A549 (cell line): ENCODE measurements around the gene PSMD1. TPM values are rescaled to one million over a fixed set of nuclear protein-coding genes. Genes with fewer than 3 reads are reported as not detected.

Experiments used
- ATAC-seq, 2 experiments: fragments of 200-7000 bp in 1 of 2; fragments of >200 bp in 1 of 2; cut with Nextera tagmentation in 1 of 2; cut with Tn5 transposase in 1 of 2; 3 replicates each; pipeline versions ENCODE4 v1.8.0 to v1.9.1; 2018 to 2020; ENCODE audit warnings: mild to moderate bottlenecking in 1 of 2, moderate library complexity in 1 of 2
- CTCF ChIA-PET: fragments of 300-600 bp; sonication (Branson Sonifier 250); formaldehyde crosslinking; extraction: SDS; loops from one replicate; lab custom pipeline; 2021; ENCODE audit warnings: antibody characterized with exemption, inconsistent platforms; lab: Yijun Ruan, JAX
- POLR2A ChIA-PET: fragments of 350-600 bp; formaldehyde crosslinking; extraction: SDS; loops from one replicate; lab custom pipeline; 2021; ENCODE audit warnings: antibody characterized with exemption, inconsistent platforms; lab: Yijun Ruan, JAX
- DNase-seq, 2 experiments: peaks; one replicate each; pipeline versions ENCODE4 v3.0.0 to v3.0.0-alpha.2; 2011 to 2016; ENCODE audit warnings: low read depth in 1 of 2, low spot score in 1 of 2
- FAIRE-seq: peaks from 2 replicates; lab custom pipeline; 2011; peaks lifted over from hg19 to GRCh38; lab: Jason Lieb, UNC
- H3K27ac ChIP-seq, 2 experiments: fragments of >200 bp; sonication (Bioruptor Twin); formaldehyde crosslinking; 3 replicates each; pipeline ENCODE4 v1.5.1; 2016 to 2017
- H3K4me1 ChIP-seq: fragments of >200 bp; sonication (Bioruptor Twin); formaldehyde crosslinking; 3 replicates; pipeline ENCODE4 v1.6.1; 2016
- H3K4me2 ChIP-seq: fragments of >200 bp; sonication (Bioruptor Twin); formaldehyde crosslinking; 3 replicates; pipeline ENCODE4 v1.6.1; 2016
- H3K4me3 ChIP-seq: fragments of >200 bp; sonication (Bioruptor Twin); formaldehyde crosslinking; 3 replicates; pipeline ENCODE4 v1.5.1; 2016
- H3K9me3 ChIP-seq: fragments of >200 bp; sonication (Bioruptor Twin); formaldehyde crosslinking; 3 replicates; pipeline ENCODE4 v1.6.1; 2016
- BHLHE40 ChIP-seq: IDR thresholded peaks from 2 replicates; pipeline ENCODE4 v1.6.1; 2012; ENCODE audit warnings: low read depth, low read length, inconsistent platforms
- CBX2 ChIP-seq: fragments of 200-600 bp; sonication (generic); IDR thresholded peaks from 2 replicates; pipeline ENCODE4 v1.6.1; 2016; ENCODE audit warnings: low read depth, mild to moderate bottlenecking, borderline replicate concordance
- CHD4 ChIP-seq: fragments of 200-600 bp; sonication (generic); IDR thresholded peaks from 2 replicates; pipeline ENCODE4 v1.6.1; 2016; ENCODE audit warnings: antibody characterized with exemption, mild to moderate bottlenecking, borderline replicate concordance
- EP300 ChIP-seq, 2 experiments: fragments of >200 bp; sonication (Bioruptor Twin); formaldehyde crosslinking; IDR thresholded peaks; 2 replicates in 1 of 2; 3 replicates in 1 of 2; pipeline ENCODE4 v1.6.1; 2016 to 2017
- ESRRA ChIP-seq: fragments of 150-350 bp; IDR thresholded peaks from 2 replicates; pipeline ENCODE4 v1.6.1; 2014; ENCODE audit warnings: mild to moderate bottlenecking, low read length, borderline replicate concordance
- FOSL2 ChIP-seq, 2 experiments: fragments of 450-650 bp in 1 of 2; fragments of >200 bp in 1 of 2; sonication (Bioruptor Twin) in 1 of 2; formaldehyde crosslinking; IDR thresholded peaks; 2 replicates each; pipeline versions ENCODE4 v1.5.0 to v1.6.1; 2016 to 2020; ENCODE audit warnings: mild to moderate bottlenecking in 1 of 2, moderate library complexity in 1 of 2
- GATA3 ChIP-seq: IDR thresholded peaks from 2 replicates; pipeline ENCODE4 v1.6.1; 2012; ENCODE audit warnings: borderline replicate concordance
- HEYL ChIP-seq: fragments of 250-450 bp; sonication (Bioruptor Pico); IDR thresholded peaks from 2 replicates; pipeline ENCODE4 v1.8.0; 2021; ENCODE audit warnings: mild to moderate bottlenecking, moderate library complexity
- HOXA7 ChIP-seq: fragments of 250-450 bp; sonication (Bioruptor Pico); IDR thresholded peaks from 2 replicates; pipeline ENCODE4 v1.5.0; 2020; ENCODE audit warnings: mild to moderate bottlenecking, moderate library complexity
- JUN ChIP-seq, 2 experiments: fragments of >200 bp; sonication (Bioruptor Twin); formaldehyde crosslinking; IDR thresholded peaks; 2 replicates in 1 of 2; 3 replicates in 1 of 2; pipeline ENCODE4 v1.6.1; 2016 to 2017
- KDM1A ChIP-seq: fragments of 200-600 bp; sonication (generic); IDR thresholded peaks from 2 replicates; pipeline ENCODE4 v1.6.1; 2016; ENCODE audit warnings: low read depth, mild to moderate bottlenecking
- KDM5A ChIP-seq: fragments of 200-600 bp; sonication (generic); IDR thresholded peaks from 2 replicates; pipeline ENCODE4 v1.6.1; 2016; ENCODE audit warnings: antibody characterized with exemption, mild to moderate bottlenecking
- MAZ ChIP-seq: fragments of 150-350 bp; IDR thresholded peaks from 2 replicates; pipeline ENCODE4 v1.6.1; 2014; ENCODE audit warnings: antibody characterized with exemption, low read depth, low read length, borderline replicate concordance
- NPAS2 ChIP-seq: fragments of 250-450 bp; sonication (Bioruptor Pico); IDR thresholded peaks from 2 replicates; pipeline ENCODE4 v1.8.0; 2022; ENCODE audit warnings: mild to moderate bottlenecking, moderate library complexity, borderline replicate concordance
- PBX3 ChIP-seq: IDR thresholded peaks from 2 replicates; pipeline ENCODE4 v1.6.1; 2012
- POLR2A ChIP-seq: IDR thresholded peaks from 2 replicates; pipeline ENCODE4 v1.6.1; 2012; ENCODE audit warnings: mild to moderate bottlenecking, low read length
- POLR2AphosphoS2 ChIP-seq: conservative IDR thresholded peaks from 2 replicates; pipeline ENCODE4 v1.6.1; 2012; ENCODE audit warnings: low read length, improper control_type of control experiment, inconsistent platforms
- RARB ChIP-seq: fragments of 250-450 bp; sonication (Bioruptor Pico); IDR thresholded peaks from 2 replicates; pipeline ENCODE4 v1.8.0; 2021; ENCODE audit warnings: mild to moderate bottlenecking, moderate library complexity
- RNF2 ChIP-seq: fragments of 200-600 bp; sonication (generic); IDR thresholded peaks from 2 replicates; pipeline ENCODE4 v1.6.1; 2016; ENCODE audit warnings: low read depth, mild to moderate bottlenecking, antibody characterized with exemption, moderate library complexity, borderline replicate concordance
- TFCP2L1 ChIP-seq: fragments of 250-450 bp; sonication (Bioruptor Pico); IDR thresholded peaks from 2 replicates; pipeline ENCODE4 v1.5.0; 2021; ENCODE audit warnings: mild to moderate bottlenecking
- TP53 ChIP-seq: fragments of 250-450 bp; sonication (Bioruptor Pico); IDR thresholded peaks from 2 replicates; pipeline ENCODE4 v1.5.0; 2021; ENCODE audit warnings: mild to moderate bottlenecking, moderate library complexity
- USF2 ChIP-seq: fragments of 450-650 bp; IDR thresholded peaks from 2 replicates; pipeline ENCODE4 v1.6.1; 2014; ENCODE audit warnings: antibody characterized with exemption
- ZC3H11A ChIP-seq: fragments of 450-650 bp; IDR thresholded peaks from 2 replicates; pipeline ENCODE4 v1.6.1; 2014; ENCODE audit warnings: antibody characterized with exemption, mild to moderate bottlenecking
- ZFP36 ChIP-seq: fragments of 450-650 bp; IDR thresholded peaks from 2 replicates; pipeline ENCODE4 v1.6.1; 2014; ENCODE audit warnings: borderline replicate concordance; ENCODE audit not compliant: partially characterized antibody
- WGBS: methylation state at CpG from one replicate; pipeline ENCODE4 v1.1.6; 2017; ENCODE audit errors: missing lambda C conversion rate; 5-methylcytosine and 5-hydroxymethylcytosine counted together
- polyA plus RNA-seq, 4 experiments: library from polyadenylated mRNA; depleted of rRNA in 3 of 4; stranded (reverse); fragments of >200 nt; fragmentation: RNase III in 1 of 4; extraction: RNeasy Plus Mini Kit Qiagen cat#74134 plus additional on column Dnase treatment in 1 of 4; gene quantifications; 2 replicates in 3 of 4; 3 replicates in 1 of 4; pipeline ENCODE4 v1.2.3, GENCODE V29; 2011 to 2017
- TF ChIP-seq, protein P1 (sequence below): fragments of 200-600 bp; sonication (generic); IDR thresholded peaks from 2 replicates; pipeline ENCODE4 v1.6.1; 2016; ENCODE audit warnings: antibody characterized with exemption, mild to moderate bottlenecking, moderate library complexity
- TF ChIP-seq, protein P2 (sequence below): fragments of 150-350 bp; IDR thresholded peaks from 2 replicates; pipeline ENCODE4 v1.6.1; 2014; ENCODE audit warnings: low read depth, mild to moderate bottlenecking, low read length

Gene PSMD1
- polyA plus RNA-seq, 2 of the 4 experiments (the other 2 are of a cell fraction), result 122 to 248 TPM

DNA sequence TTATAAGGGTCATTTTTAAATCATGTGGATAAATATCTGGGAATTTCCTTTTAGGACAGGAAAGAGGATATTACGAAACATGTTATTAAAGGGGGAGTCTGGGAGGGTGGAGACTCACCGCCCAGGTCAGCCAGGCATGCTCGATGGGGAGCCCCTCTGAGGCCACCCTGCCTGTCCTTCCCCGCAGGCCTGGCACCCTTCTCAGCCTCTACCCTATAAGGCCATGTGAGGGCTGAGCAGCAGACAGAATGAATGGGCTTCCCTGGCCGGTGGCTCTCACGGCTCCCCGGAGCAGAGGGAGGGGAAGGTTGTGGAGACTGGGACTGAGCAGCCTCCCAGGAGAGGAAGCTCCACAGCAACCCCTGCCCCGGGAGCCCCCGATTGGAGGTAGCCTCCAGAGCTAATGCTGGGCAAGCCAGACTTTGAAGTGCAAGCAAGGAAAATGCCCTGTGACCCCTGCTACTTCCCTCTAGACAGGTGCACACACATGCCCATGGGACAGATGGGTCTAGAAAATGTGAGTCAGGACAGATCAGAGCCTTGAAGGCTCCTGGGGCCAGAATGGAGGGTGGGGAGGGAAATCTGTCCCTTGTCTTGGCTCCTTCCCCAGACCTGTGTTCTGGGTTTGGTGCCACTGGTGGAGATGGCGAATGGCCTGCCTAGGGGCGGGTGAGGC lies 128.5 kb downstream of the PSMD1 start:
- ChIA-PET POLR2A (no interaction called here), CTCF (interaction anchor here (1.2 to 1.3 kb wide), 2 partner anchors 9 to 132 kb away, joined by 3 to 4 read pairs; no protein-coding TSS in a partner anchor)
- no peak for DNase-seq
- no peak for FAIRE-seq
- WGBS, result 81% methylated on average over 8 of the region's 11 CpGs
- TF ChIP-seq CBX2 (no peak), ZFP36 (no peak), FOSL2 (IDR thresholded peaks at IDR 0.05) (no peak), FOSL2 (CRISPR knock-in tag; IDR thresholded peaks at IDR 0.05) (no peak), JUN (IDR thresholded peaks at IDR 0.05) (no peak), TFCP2L1 (CRISPR knock-in tag) (no peak), GATA3 (no peak), BHLHE40 (no peak), EP300 (IDR thresholded peaks at IDR 0.05) (no peak), RNF2 (no peak), KDM1A (no peak), ZC3H11A (no peak), HOXA7 (no peak), POLR2A (no peak)
- TF ChIP-seq, protein P1, sequence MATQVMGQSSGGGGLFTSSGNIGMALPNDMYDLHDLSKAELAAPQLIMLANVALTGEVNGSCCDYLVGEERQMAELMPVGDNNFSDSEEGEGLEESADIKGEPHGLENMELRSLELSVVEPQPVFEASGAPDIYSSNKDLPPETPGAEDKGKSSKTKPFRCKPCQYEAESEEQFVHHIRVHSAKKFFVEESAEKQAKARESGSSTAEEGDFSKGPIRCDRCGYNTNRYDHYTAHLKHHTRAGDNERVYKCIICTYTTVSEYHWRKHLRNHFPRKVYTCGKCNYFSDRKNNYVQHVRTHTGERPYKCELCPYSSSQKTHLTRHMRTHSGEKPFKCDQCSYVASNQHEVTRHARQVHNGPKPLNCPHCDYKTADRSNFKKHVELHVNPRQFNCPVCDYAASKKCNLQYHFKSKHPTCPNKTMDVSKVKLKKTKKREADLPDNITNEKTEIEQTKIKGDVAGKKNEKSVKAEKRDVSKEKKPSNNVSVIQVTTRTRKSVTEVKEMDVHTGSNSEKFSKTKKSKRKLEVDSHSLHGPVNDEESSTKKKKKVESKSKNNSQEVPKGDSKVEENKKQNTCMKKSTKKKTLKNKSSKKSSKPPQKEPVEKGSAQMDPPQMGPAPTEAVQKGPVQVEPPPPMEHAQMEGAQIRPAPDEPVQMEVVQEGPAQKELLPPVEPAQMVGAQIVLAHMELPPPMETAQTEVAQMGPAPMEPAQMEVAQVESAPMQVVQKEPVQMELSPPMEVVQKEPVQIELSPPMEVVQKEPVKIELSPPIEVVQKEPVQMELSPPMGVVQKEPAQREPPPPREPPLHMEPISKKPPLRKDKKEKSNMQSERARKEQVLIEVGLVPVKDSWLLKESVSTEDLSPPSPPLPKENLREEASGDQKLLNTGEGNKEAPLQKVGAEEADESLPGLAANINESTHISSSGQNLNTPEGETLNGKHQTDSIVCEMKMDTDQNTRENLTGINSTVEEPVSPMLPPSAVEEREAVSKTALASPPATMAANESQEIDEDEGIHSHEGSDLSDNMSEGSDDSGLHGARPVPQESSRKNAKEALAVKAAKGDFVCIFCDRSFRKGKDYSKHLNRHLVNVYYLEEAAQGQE, result no peak
- TF ChIP-seq, protein P2, sequence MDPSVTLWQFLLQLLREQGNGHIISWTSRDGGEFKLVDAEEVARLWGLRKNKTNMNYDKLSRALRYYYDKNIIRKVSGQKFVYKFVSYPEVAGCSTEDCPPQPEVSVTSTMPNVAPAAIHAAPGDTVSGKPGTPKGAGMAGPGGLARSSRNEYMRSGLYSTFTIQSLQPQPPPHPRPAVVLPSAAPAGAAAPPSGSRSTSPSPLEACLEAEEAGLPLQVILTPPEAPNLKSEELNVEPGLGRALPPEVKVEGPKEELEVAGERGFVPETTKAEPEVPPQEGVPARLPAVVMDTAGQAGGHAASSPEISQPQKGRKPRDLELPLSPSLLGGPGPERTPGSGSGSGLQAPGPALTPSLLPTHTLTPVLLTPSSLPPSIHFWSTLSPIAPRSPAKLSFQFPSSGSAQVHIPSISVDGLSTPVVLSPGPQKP, result no peak
- Histone ChIP-seq H3K4me1 (peaks cover 13% of the 10 kb centered on the region), H3K4me3 (no peak overlapping the region), H3K27ac (no peak overlapping the region), H3K9me3 (no peaks in the 10 kb centered on the region), H3K4me2 (no peak overlapping the region)
- ATAC-seq, result no peak

GRCh38 chr2:231185886-231186285 lies 129.2 kb downstream of the PSMD1 start:
- POLR2A ChIA-PET, result no interaction called here
- ATAC-seq (no peak), FAIRE-seq (no peak), DNase-seq (no peak)
- Histone ChIP-seq H3K4me2 (no peak overlapping the region), H3K4me3 (no peak overlapping the region), H3K4me1 (peaks cover 10% of the 10 kb centered on the region), H3K27ac (no peak overlapping the region), H3K9me3 (no peaks in the 10 kb centered on the region)
- 60% methylated on average over 1 of the region's 4 CpGs for WGBS
- no peak for TF ChIP-seq PBX3
- TF ChIP-seq KDM5A, result no peak
- no peak for TF ChIP-seq NPAS2
- TF ChIP-seq MAZ, result no peak
- TF ChIP-seq HEYL, result no peak
- TF ChIP-seq TFCP2L1 (CRISPR knock-in tag), result no peak
- no peak for TF ChIP-seq POLR2AphosphoS2
- TF ChIP-seq RARB (CRISPR knock-in tag), result no peak
- TF ChIP-seq CHD4, result no peak
- no peak for TF ChIP-seq BHLHE40
- TF ChIP-seq USF2, result no peak
- no peak for TF ChIP-seq JUN (IDR thresholded peaks at IDR 0.05)
- TF ChIP-seq TP53, result no peak
- no peak for TF ChIP-seq ESRRA
- TF ChIP-seq, all 56 proteins: peak for 0
- CTCF ChIA-PET, result interaction anchor here (1.2 to 2.1 kb wide), 2 partner anchors 41 to 133 kb away, joined by 3 to 5 read pairs; no protein-coding TSS in a partner anchor
